Endothelial cell of umbilical vein (primary cell): ENCODE results near the gene NKG7.

Experiments used
- CTCF ChIP-seq, 2 donors: IDR thresholded peaks; 1 replicate in 1 of 2; 2 replicates in 1 of 2; pipeline ENCODE4 v1.5.1; 2011; ENCODE audit warnings: low read length in 2 of 2, mild to moderate bottlenecking in 2 of 2, moderate library complexity in 2 of 2, control low read depth in 1 of 2, inconsistent platforms in 1 of 2, low read depth in 1 of 2; ENCODE audit not compliant: insufficient read depth in 1 of 2; ENCODE audit errors: extremely low read depth in 1 of 2
- EZH2 ChIP-seq: IDR thresholded peaks from 2 replicates; pipeline ENCODE4 v1.6.1; 2012; ENCODE audit warnings: borderline replicate concordance, low read depth, mild to moderate bottlenecking, moderate library complexity, low read length, inconsistent platforms; ENCODE audit not compliant: severe bottlenecking
- FOS ChIP-seq: IDR thresholded peaks from 2 replicates; pipeline ENCODE4 v1.6.1; 2011; ENCODE audit warnings: mild to moderate bottlenecking, low read length, moderate library complexity, borderline replicate concordance; ENCODE audit not compliant: insufficient read depth

GRCh38 chr19:51375504-51376221 lies 3.2 kb upstream of the NKG7 start:
- no peak for TF ChIP-seq FOS
- no peak for TF ChIP-seq EZH2
- TF ChIP-seq CTCF (IDR thresholded peaks at IDR 0.05; ENCODE audit: extremely low read depth in 1 of 2, insufficient read depth in 1 of 2, low read depth in 1 of 2, low read length in 2 of 2): no peak
